Left renal cortex interstitium (tissue), 4 donors: Measurements from ENCODE around the gene WDR88. TPM values are rescaled to one million over a fixed set of nuclear protein-coding genes. Genes with fewer than 3 reads are reported as not detected.

Source experiments
- polyA plus RNA-seq, 4 donors: library from polyadenylated mRNA; unstranded; fragments of 120-200 nt; gene quantifications; one replicate each; pipeline ENCODE4 v1.2.1, GENCODE V29; 2013; ENCODE audit not compliant: insufficient read length in 4 of 4

Gene WDR88
- polyA plus RNA-seq, 4 donors = 1.2 to 2.1 (median 1.6) TPM

Other genes starting within 250 kb of the WDR88 start
- 10 to 100 TPM; 29.0 to 35.9 (median 32.6) TPM for gene CEP89, start 160.2 kb upstream of the WDR88 start, polyA plus RNA-seq
- gene FAAP24, start 159.9 kb upstream of the WDR88 start, polyA plus RNA-seq = 1 to 10 TPM; 2.9 to 3.3 (median 3.1) TPM
- gene RHPN2, start 67.2 kb upstream of the WDR88 start, polyA plus RNA-seq = 10 to 100 TPM; 17.5 to 22.3 (median 18.5) TPM
- 10 to 100 TPM; 12.3 to 17.9 (median 15.0) TPM for gene GPATCH1, start 50.9 kb upstream of the WDR88 start, polyA plus RNA-seq
- gene LRP3, start 62.2 kb downstream of the WDR88 start, polyA plus RNA-seq = 10 to 100 TPM; 19.3 to 33.8 (median 27.8) TPM
- gene SLC7A10, start 93.7 kb downstream of the WDR88 start, polyA plus RNA-seq = under 1 TPM; 0.17 to 0.44 (median 0.42) TPM
- 1 to 10 TPM; 3.3 to 5.3 (median 3.9) TPM for gene CEBPA, start 170.4 kb downstream of the WDR88 start, polyA plus RNA-seq
- 10 to 100 TPM; 20.7 to 23.7 (median 23.2) TPM for gene CEBPG, start 241.6 kb downstream of the WDR88 start, polyA plus RNA-seq